ENCODE results near the gene DVL1.

- peak; percentile 72 for TF ChIP-seq CTCF (IDR thresholded peaks at IDR 0.05)
- TF ChIP-seq ATF6 (CRISPR knock-in tag; IDR thresholded peaks at IDR 0.05), result no peak
These were observed 58.9 kb downstream of the DVL1 start for GRCh38 chr1:1290238-1290731.

Measured in WTC11 (cell line).